Spleen (tissue), 13 donors: ENCODE measurements around the gene CMPK2. TPM values are rescaled to one million over a fixed set of nuclear protein-coding genes. Genes with fewer than 3 reads are reported as not detected.

Experiments used
- DNase-seq: peaks from one replicate; pipeline ENCODE4 v3.0.0-alpha.2; 2020
- H3K27ac ChIP-seq, 8 donors: fragments of 200-600 bp; sonication (generic) in 7 of 8; 1 replicate in 4 of 8; 2 replicates in 4 of 8; pipeline versions ENCODE4 v1.5.0 to v1.8.0; 2016 to 2021; ENCODE audit warnings: inconsistent platforms in 4 of 8, mild to moderate bottlenecking in 4 of 8, moderate library complexity in 1 of 8
- H3K27me3 ChIP-seq, 7 donors: fragments of 200-600 bp; sonication (generic) in 6 of 7; replicated peaks in 1 of 7; 1 replicate in 4 of 7; 2 replicates in 3 of 7; pipeline versions ENCODE4 v1.5.0 to v1.8.0; 2016 to 2021; ENCODE audit warnings: inconsistent platforms in 3 of 7, mild to moderate bottlenecking in 1 of 7
- H3K36me3 ChIP-seq, 6 donors: fragments of 200-600 bp; sonication (generic) in 5 of 6; 1 replicate in 4 of 6; 2 replicates in 2 of 6; pipeline versions ENCODE4 v1.5.0 to v1.8.0; 2016 to 2021; ENCODE audit warnings: inconsistent platforms in 2 of 6
- H3K4me1 ChIP-seq, 6 donors: fragments of 200-600 bp; sonication (generic) in 5 of 6; 1 replicate in 3 of 6; 2 replicates in 3 of 6; pipeline versions ENCODE4 v1.5.0 to v1.8.0; 2016 to 2021; ENCODE audit warnings: inconsistent platforms in 3 of 6
- H3K4me3 ChIP-seq, 8 donors: fragments of 200-600 bp; sonication (generic) in 7 of 8; 1 replicate in 4 of 8; 2 replicates in 4 of 8; pipeline versions ENCODE4 v1.5.0 to v1.8.0; 2016 to 2021; ENCODE audit warnings: inconsistent platforms in 4 of 8, mild to moderate bottlenecking in 4 of 8, moderate library complexity in 2 of 8
- H3K9me3 ChIP-seq, 8 donors: fragments of 200-600 bp; sonication (generic) in 7 of 8; 1 replicate in 4 of 8; 2 replicates in 4 of 8; pipeline versions ENCODE4 v1.5.0 to v1.8.0; 2016 to 2021; ENCODE audit warnings: inconsistent platforms in 4 of 8
- CTCF ChIP-seq, 11 experiments: fragments of 200-600 bp in 7 of 11; fragments of 450-650 bp in 4 of 11; sonication (generic) in 4 of 11; IDR thresholded peaks in 8 of 11; conservative IDR thresholded peaks in 3 of 11; 1 replicate in 7 of 11; 2 replicates in 4 of 11; pipeline versions ENCODE4 v1.4.0 to v1.8.0; 2016 to 2021; ENCODE audit warnings: antibody characterized with exemption in 11 of 11, inconsistent platforms in 4 of 11, mild to moderate bottlenecking in 1 of 11
- POLR2A ChIP-seq, 3 donors: fragments of 450-650 bp; IDR thresholded peaks; one replicate each; pipeline ENCODE4 v1.5.1; 2017; ENCODE audit warnings: antibody characterized with exemption in 3 of 3, mild to moderate bottlenecking in 1 of 3
- POLR2AphosphoS5 ChIP-seq, 3 donors: sonication (generic); formaldehyde crosslinking; IDR thresholded peaks; one replicate each; pipeline ENCODE4 v1.5.1; 2017; ENCODE audit warnings: antibody characterized with exemption in 3 of 3
- whole genome bisulfite sequencing, 5 donors: extraction: QIAGEN DNeasy Blood & Tissue Kit in 3 of 5; methylation state at CpG; one replicate each; pipeline versions ENCODE4 v1.1.5 to v1.1.7; 2013 to 2018; 5-methylcytosine and 5-hydroxymethylcytosine counted together
- intact Hi-C: fragments of 100-400 bp; cut with DNase I; formaldehyde crosslinking; loops from one replicate; pipeline ENCODE4 v1.15.0; 2023; ENCODE audit warnings: low total_unique reads
- long read RNA-seq, 2 donors: transcript quantifications; one replicate each; lab custom pipeline, GENCODE V29; 2026
- polyA plus RNA-seq, 3 donors: library from polyadenylated mRNA; stranded (reverse); fragments of 200-250 nt; gene quantifications; one replicate each; pipeline ENCODE4 v1.2.1, GENCODE V29; 2013
- total RNA-seq, 7 donors: library from RNA; depleted of rRNA in 3 of 7; stranded (reverse); fragments of >200 nt in 3 of 7; fragmentation: NEBNext Ultra II Directional in 4 of 7; extraction: Animal tissue kit (Norgen Biotek cat#: 25700) in 4 of 7; gene quantifications; one replicate each; pipeline versions ENCODE4 v1.1.0 to v1.2.1, GENCODE V29; 2016 to 2021
- donor health status: healthy with polysubstance abuse.
- donor health status: DM: no; HTN: no; CAD: no; lungs with moderate emphysema.
- donor health status: DM: no; HTN: no; CAD: no.
- donor health status: Bipolar disorder and iron deficiency.
- donor health status: healthy.
- donor health status: DM: no; HTN: no; CAD: no.
- donor health status: DM: yes; HTN: yes; CAD: no.

Gene CMPK2
- total RNA-seq (10 to 100 TPM in 4 of 7 donors, 1 to 10 TPM in 3; 6.7 to 18.8 (median 12.0) TPM), polyA plus RNA-seq (1 to 10 TPM; 2.5 to 8.0 (median 4.4) TPM)
- long read RNA-seq, donor 1, partial matches to known transcripts, result 0 of 2 reads
- long read RNA-seq, donor 1, other reads (novel, unspliced or antisense), result 0 of 2 reads
- long read RNA-seq, donor 2, transcript CMPK2-201 (5 exons, 2,884 nt), result major isoform, 6 of 13 reads
- long read RNA-seq, donor 2, partial matches to known transcripts, result 0 of 13 reads
- long read RNA-seq, donor 2, other reads (novel, unspliced or antisense), result 6 of 13 reads

GRCh38 chr2:6865346-6866274 is at the start of gene CMPK2:
TSS of gene CMPK2 (minus strand) at chr2:6865907. CDS start at chr2:6865696, 211 bp downstream.
- Histone ChIP-seq H3K27ac (peak within 1 kb of the TSS; percentile 61 to 94 (median 88)), H3K4me1 (peaks cover 9 to 37% (median 28%) of the 10 kb centered on the region in 6 donors), H3K9me3 (peaks cover 0 to 10% (median 2%) of the 10 kb centered on the region in 8 donors), H3K36me3 (peaks cover 0 to 28% (median 11%) of the 10 kb centered on the region in 6 donors), H3K4me3 (peak within 1 kb of the TSS; percentile 68 to 96 (median 90)), H3K27me3 (no peaks in the 10 kb centered on the region)
- 0% methylated on average over 24 to 115 of the region's 115 CpGs for WGBS, 5 donors
- DNase-seq, result peak; percentile 95
- TF ChIP-seq POLR2A (IDR thresholded peaks at IDR 0.05) (no peak), POLR2AphosphoS5 (IDR thresholded peaks at IDR 0.05) (peak; percentile 71 to 88 (median 86)), CTCF (IDR thresholded peaks at IDR 0.05 in 8 of 11, conservative IDR thresholded peaks at IDR 0.05 in 3 of 11) (peak in 5 of 11 experiments; percentile 1 to 49 (median 36))
- intact Hi-C loops, result no loop called here

- Histone ChIP-seq H3K4me3 (peak overlapping the region in 1 of 8 donors; percentile 15), H3K27ac (peak overlapping the region in 1 of 8 donors; percentile 27), H3K4me1 (peaks cover 18 to 89% (median 54%) of the 10 kb centered on the region in 6 donors), H3K36me3 (peaks cover 0 to 24% (median 0%) of the 10 kb centered on the region in 6 donors), H3K9me3 (no peaks in the 10 kb centered on the region), H3K27me3 (peaks cover 0 to 8% (median 0%) of the 10 kb centered on the region in 7 donors)
- WGBS, 5 donors, result 90 to 95% (median 91%) methylated on average over 2 of the region's 2 CpGs
- DNase-seq, result no peak
- intact Hi-C loops, result no loop called here
- peak in 1 of 11 experiments; percentile 7 for TF ChIP-seq CTCF (IDR thresholded peaks at IDR 0.05 in 8 of 11, conservative IDR thresholded peaks at IDR 0.05 in 3 of 11)
- TF ChIP-seq POLR2AphosphoS5 (IDR thresholded peaks at IDR 0.05), result no peak
- no peak for TF ChIP-seq POLR2A (IDR thresholded peaks at IDR 0.05)
These were observed 49.7 kb upstream of the CMPK2 start for GRCh38 chr2:6915399-6915798.

- no peak for TF ChIP-seq POLR2A (IDR thresholded peaks at IDR 0.05)
- peak in 1 of 3 donors; percentile 21 for TF ChIP-seq POLR2AphosphoS5 (IDR thresholded peaks at IDR 0.05)
- no peak for TF ChIP-seq CTCF (IDR thresholded peaks at IDR 0.05 in 8 of 11, conservative IDR thresholded peaks at IDR 0.05 in 3 of 11)
- peaks cover 0 to 8% (median 0%) of the 10 kb centered on the region in 7 donors for H3K27me3 ChIP-seq
- H3K27ac ChIP-seq, result peak overlapping the region in 1 of 8 donors; percentile 27
- intact Hi-C loops, result no loop called here
- WGBS, 5 donors, result 70 to 91% (median 83%) methylated on average over 3 of the region's 3 CpGs
- H3K36me3 ChIP-seq, result peaks cover 0 to 24% (median 0%) of the 10 kb centered on the region in 6 donors
- no peaks in the 10 kb centered on the region for H3K9me3 ChIP-seq
- DNase-seq, result no peak
- H3K4me3 ChIP-seq, result no peak overlapping the region
- peaks cover 20 to 89% (median 52%) of the 10 kb centered on the region in 6 donors for H3K4me1 ChIP-seq
These were observed 49.1 kb upstream of the CMPK2 start for GRCh38 chr2:6914828-6915227.
